Psoas muscle (tissue), 8 donors: Measurements from ENCODE around the gene GNAI3. TPM values are rescaled to one million over a fixed set of nuclear protein-coding genes. Genes with fewer than 3 reads are reported as not detected.

ENCODE experiments used
- ATAC-seq, 4 donors: fragments of 200-7000 bp; cut with Tn5 transposase; one replicate each; pipeline ENCODE4 v1.9.1; 2020; ENCODE audit warnings: moderate library complexity in 3 of 4, mild to moderate bottlenecking in 2 of 4
- DNase-seq, 2 donors: peaks; one replicate each; pipeline ENCODE4 v3.0.0-alpha.2; 2020
- H3K27ac ChIP-seq: fragments of 200-600 bp; one replicate; pipeline ENCODE4 v1.8.0; 2022
- H3K27me3 ChIP-seq, 3 donors: fragments of 200-600 bp in 1 of 3; one replicate each; pipeline versions ENCODE4 v1.6.1 to v1.8.0; 2013 to 2022; ENCODE audit warnings: low read length in 2 of 3, mild to moderate bottlenecking in 2 of 3, moderate library complexity in 1 of 3; ENCODE audit not compliant: insufficient read depth in 3 of 3
- H3K36me3 ChIP-seq, 2 donors: fragments of 200-600 bp in 1 of 2; one replicate each; pipeline versions ENCODE4 v1.6.1 to v1.8.0; 2013 to 2022; ENCODE audit warnings: low read depth in 1 of 2, mild to moderate bottlenecking in 1 of 2, moderate library complexity in 1 of 2; ENCODE audit not compliant: insufficient read depth in 1 of 2
- H3K4me1 ChIP-seq: fragments of 200-600 bp; one replicate; pipeline ENCODE4 v1.8.0; 2022
- H3K4me3 ChIP-seq: fragments of 200-600 bp; one replicate; pipeline ENCODE4 v1.8.0; 2022; ENCODE audit warnings: mild to moderate bottlenecking
- H3K9me3 ChIP-seq: fragments of 200-600 bp; one replicate; pipeline ENCODE4 v1.8.0; 2022
- CTCF ChIP-seq: fragments of 200-600 bp; IDR thresholded peaks from one replicate; pipeline ENCODE4 v1.8.0; 2022; ENCODE audit warnings: antibody characterized with exemption
- WGBS, 3 donors: extraction: QIAGEN DNeasy Blood & Tissue Kit; methylation state at CpG; one replicate each; pipeline versions ENCODE4 v1.1.6 to v1.1.7; 2013; 5-methylcytosine and 5-hydroxymethylcytosine counted together
- intact Hi-C, 2 donors: fragments of 100-400 bp; cut with DNase I; formaldehyde crosslinking; loops; one replicate each; pipeline versions ENCODE4 v1.11.0 to v1.14.2; 2022
- polyA plus RNA-seq, 3 donors: library from polyadenylated mRNA; stranded (reverse); fragments of 200-250 nt; gene quantifications; one replicate each; pipeline ENCODE4 v1.2.3, GENCODE V29; 2013
- total RNA-seq, 4 donors: library from RNA; stranded (reverse); fragmentation: NEBNext Ultra II Directional in 2 of 4; extraction: Animal tissue kit (Norgen Biotek cat#: 25700) in 2 of 4; gene quantifications; one replicate each; pipeline versions ENCODE4 v1.2.1 to v1.2.4, GENCODE V29; 2021 to 2023
- donor health status: healthy with polysubstance abuse.
- donor health status: DM: no; HTN: no; CAD: no; lungs with moderate emphysema.
- donor health status: Bipolar disorder and iron deficiency.
- donor health status: healthy.
- donor health status: DM: yes; HTN: yes; CAD: no.
- donor health status: DM: no; HTN: no; CAD: no.
- donor health status: DM: no; HTN: no; CAD: no.
- donor health status: DM: yes; HTN: yes; CAD: no.

GNAI3 gene
- total and polyA plus RNA-seq, 7 donors, result 0.96 to 2.9 (median 1.7) TPM

- no peak overlapping the region for H3K4me3 ChIP-seq
- ATAC-seq (no peak), DNase-seq (no peak)
- 57 to 58% methylated on average over 10 of the region's 10 CpGs; no CpG with 5 or more reads in 1 of the 3 donors for WGBS, 3 donors
- no peaks in the 10 kb centered on the region for H3K36me3 ChIP-seq
- H3K9me3 ChIP-seq, result no peaks in the 10 kb centered on the region
- intact Hi-C loops, result loop anchor here (5.0 kb wide), 4 partner anchors 43 to 338 kb away; partner anchors contain the start of genes AHCYL1 (in 1 of the 2), GNAI3 (in 1 of the 2) and GSTM1 (in 1 of the 2)
- TF ChIP-seq CTCF, result no peak
- no peak overlapping the region for H3K27ac ChIP-seq
- no peaks in the 10 kb centered on the region for H3K27me3 ChIP-seq
- no peaks in the 10 kb centered on the region for H3K4me1 ChIP-seq
These were observed 96.3 kb downstream of the GNAI3 start for GRCh38 chr1:109644670-109645069.

GRCh38 chr1:109649491-109649914 is 101.1 kb downstream of the GNAI3 start:
- Histone ChIP-seq H3K4me3 (peak overlapping the region; percentile 35), H3K9me3 (no peaks in the 10 kb centered on the region), H3K27me3 (no peaks in the 10 kb centered on the region), H3K4me1 (no peaks in the 10 kb centered on the region), H3K36me3 (no peaks in the 10 kb centered on the region), H3K27ac (no peak overlapping the region)
- intact Hi-C loops, result no loop called here
- DNase-seq, result no peak
- peak; percentile 26 for TF ChIP-seq CTCF
- 32 to 58% (median 43%) methylated on average over 4 of the region's 4 CpGs for WGBS, 3 donors
- peak in 1 of 4 donors; percentile 44 for ATAC-seq

GRCh38 chr1:109650609-109651008 is 102.2 kb downstream of the GNAI3 start:
- Histone ChIP-seq H3K4me3 (no peak overlapping the region), H3K27ac (no peak overlapping the region), H3K4me1 (peaks cover 10% of the 10 kb centered on the region), H3K9me3 (no peaks in the 10 kb centered on the region), H3K27me3 (no peaks in the 10 kb centered on the region), H3K36me3 (no peaks in the 10 kb centered on the region)
- DNase-seq (no peak), ATAC-seq (no peak)
- TF ChIP-seq CTCF, result no peak
- intact Hi-C loops, result no loop called here
- WGBS, 3 donors, result 91 to 95% (median 95%) methylated on average over 3 of the region's 3 CpGs

- Histone ChIP-seq H3K27ac (no peak overlapping the region), H3K27me3 (no peaks in the 10 kb centered on the region), H3K36me3 (peaks cover 0 to 2% of the 10 kb centered on the region in 2 donors), H3K4me3 (no peak overlapping the region), H3K4me1 (peaks cover 13% of the 10 kb centered on the region), H3K9me3 (no peaks in the 10 kb centered on the region)
- TF ChIP-seq CTCF, result no peak
- DNase-seq (no peak), ATAC-seq (no peak)
- WGBS, 3 donors, result 60 to 90% (median 89%) methylated on average over 2 of the region's 2 CpGs
- intact Hi-C loops, result no loop called here
These were observed 104.0 kb downstream of the GNAI3 start for GRCh38 chr1:109652402-109652801.

GRCh38 chr1:109653306-109653705 is 104.9 kb downstream of the GNAI3 start:
- DNase-seq, result no peak
- no peak overlapping the region for H3K27ac ChIP-seq
- H3K4me1 ChIP-seq, result peaks cover 14% of the 10 kb centered on the region
- WGBS, 3 donors, result 58 to 59% (median 58%) methylated on average over 2 of the region's 2 CpGs
- no peak for TF ChIP-seq CTCF
- H3K4me3 ChIP-seq, result no peak overlapping the region
- H3K9me3 ChIP-seq, result no peaks in the 10 kb centered on the region
- intact Hi-C loops, result no loop called here
- no peaks in the 10 kb centered on the region for H3K27me3 ChIP-seq
- no peak for ATAC-seq
- peaks cover 0 to 11% of the 10 kb centered on the region in 2 donors for H3K36me3 ChIP-seq
